ENCODE data around the gene NUB1. TPM values are rescaled to one million over a fixed set of nuclear protein-coding genes. Genes with fewer than 3 reads are reported as not detected.

The NUB1 gene
- total RNA-seq, 1 donor from 2014 or later: 55.2 TPM

DNA sequence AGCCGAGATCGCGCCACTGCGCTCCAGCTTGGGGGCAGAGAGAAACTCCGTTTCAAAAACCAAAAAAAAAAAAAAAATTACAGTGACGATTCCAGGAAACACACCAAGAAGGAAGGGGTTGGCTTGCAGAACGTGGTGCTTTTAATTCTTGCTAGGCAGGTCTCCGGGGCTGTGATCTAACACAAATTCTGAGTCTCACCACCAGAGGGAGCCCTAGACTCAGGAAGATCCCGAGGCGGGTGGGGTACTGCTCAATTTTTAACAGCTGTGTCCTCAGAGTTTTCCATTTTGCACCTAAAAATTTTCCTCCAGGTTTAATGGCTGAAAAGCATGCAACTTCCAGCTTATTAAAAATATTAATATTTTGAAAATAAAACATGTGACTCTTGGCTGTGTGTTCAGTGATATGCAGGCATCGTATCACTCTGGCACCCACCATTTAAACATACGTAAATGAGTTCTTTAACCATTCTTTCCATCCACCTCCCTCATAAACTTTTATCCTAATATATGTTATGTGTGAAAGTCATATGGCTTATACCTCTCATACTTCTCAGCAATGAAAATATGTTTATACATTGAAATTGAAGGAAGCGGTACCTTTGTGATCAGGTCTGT, 26.5 kb upstream of the NUB1 start:
- Histone ChIP-seq H3K27ac (no peak overlapping the region), H3K4me1 (peaks cover 6% of the 10 kb centered on the region), H3K9me3 (peaks cover 13% of the 10 kb centered on the region), H3K27me3 (no peaks in the 10 kb centered on the region), H3K4me3 (no peak overlapping the region), H3K36me3 (no peaks in the 10 kb centered on the region)
- intact Hi-C loops (cut with DNase I): no loop called here
- TF ChIP-seq, protein P1, sequence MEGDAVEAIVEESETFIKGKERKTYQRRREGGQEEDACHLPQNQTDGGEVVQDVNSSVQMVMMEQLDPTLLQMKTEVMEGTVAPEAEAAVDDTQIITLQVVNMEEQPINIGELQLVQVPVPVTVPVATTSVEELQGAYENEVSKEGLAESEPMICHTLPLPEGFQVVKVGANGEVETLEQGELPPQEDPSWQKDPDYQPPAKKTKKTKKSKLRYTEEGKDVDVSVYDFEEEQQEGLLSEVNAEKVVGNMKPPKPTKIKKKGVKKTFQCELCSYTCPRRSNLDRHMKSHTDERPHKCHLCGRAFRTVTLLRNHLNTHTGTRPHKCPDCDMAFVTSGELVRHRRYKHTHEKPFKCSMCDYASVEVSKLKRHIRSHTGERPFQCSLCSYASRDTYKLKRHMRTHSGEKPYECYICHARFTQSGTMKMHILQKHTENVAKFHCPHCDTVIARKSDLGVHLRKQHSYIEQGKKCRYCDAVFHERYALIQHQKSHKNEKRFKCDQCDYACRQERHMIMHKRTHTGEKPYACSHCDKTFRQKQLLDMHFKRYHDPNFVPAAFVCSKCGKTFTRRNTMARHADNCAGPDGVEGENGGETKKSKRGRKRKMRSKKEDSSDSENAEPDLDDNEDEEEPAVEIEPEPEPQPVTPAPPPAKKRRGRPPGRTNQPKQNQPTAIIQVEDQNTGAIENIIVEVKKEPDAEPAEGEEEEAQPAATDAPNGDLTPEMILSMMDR (IDR thresholded peaks at IDR 0.05): peak; percentile 84
- no peak for DNase-seq
- ATAC-seq: peak; percentile 88

DNA sequence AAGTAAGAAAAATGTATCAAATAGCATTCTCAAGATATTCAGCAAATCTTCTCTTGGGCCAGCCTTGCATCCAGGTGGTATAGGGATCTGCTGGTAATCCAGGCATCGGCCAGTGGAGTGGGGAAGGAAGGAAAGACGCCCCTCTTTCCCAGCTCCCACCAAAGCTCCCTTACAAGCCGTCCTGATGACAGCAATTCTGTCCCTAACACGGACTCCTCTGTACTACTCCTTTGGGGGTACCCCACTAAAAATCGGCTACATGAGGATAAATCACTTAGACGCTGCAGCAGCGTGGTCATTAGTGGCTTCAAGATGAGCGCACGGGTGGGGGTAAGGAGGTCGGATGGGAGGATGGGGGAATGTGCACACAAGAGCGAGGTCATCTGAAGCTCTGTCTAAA, 24.7 kb upstream of the NUB1 start:
- TF ChIP-seq, protein P1 (IDR thresholded peaks at IDR 0.05): no peak
- Histone ChIP-seq H3K9me3 (peaks cover 9% of the 10 kb centered on the region), H3K27ac (no peak overlapping the region), H3K36me3 (no peaks in the 10 kb centered on the region), H3K4me1 (peaks cover 6% of the 10 kb centered on the region), H3K4me3 (no peak overlapping the region), H3K27me3 (no peaks in the 10 kb centered on the region)
- no peak for DNase-seq
- ATAC-seq: no peak
- intact Hi-C loops (cut with DNase I): no loop called here

DNA sequence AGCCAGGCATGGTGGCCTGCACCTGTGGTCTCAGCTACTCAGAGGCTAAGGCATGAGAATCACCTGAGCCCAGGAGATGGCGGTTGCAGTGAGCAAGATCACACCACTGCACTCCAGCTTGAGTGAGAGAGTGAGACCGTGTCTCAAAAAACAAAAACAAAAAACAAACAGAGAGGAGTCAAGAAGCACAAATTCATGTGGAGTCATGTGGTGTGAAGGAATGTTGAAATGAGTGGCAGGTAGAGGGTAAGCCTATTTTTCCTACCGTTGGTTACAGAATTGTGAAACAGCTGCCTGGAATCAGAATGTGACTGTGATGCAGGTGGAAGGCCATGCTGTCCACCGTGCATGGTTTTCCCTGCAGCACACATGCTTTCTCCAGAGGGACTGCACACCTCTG, 23.7 kb upstream of the NUB1 start:
- Histone ChIP-seq H3K27ac (no peak overlapping the region), H3K9me3 (peaks cover 9% of the 10 kb centered on the region)
- intact Hi-C loops (cut with DNase I): no loop called here

DNA sequence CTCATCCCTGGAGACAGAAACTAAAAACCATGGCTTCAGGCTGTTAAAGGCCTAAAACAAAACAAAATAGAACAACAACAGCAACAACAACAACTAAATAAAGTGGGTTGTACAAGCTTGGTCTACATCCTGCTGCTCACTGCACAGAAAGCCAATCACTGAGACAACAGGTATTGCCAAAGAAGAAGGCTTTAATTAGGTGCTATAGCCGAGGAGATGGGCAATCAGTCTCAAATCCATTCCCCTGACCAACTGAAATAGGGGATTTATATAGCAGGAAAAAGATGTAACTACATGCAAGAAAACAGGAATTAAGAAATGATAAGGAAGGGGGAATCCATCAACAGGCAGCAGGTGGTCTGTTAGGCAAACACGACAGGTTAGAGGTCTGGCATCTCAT, 22.4 kb upstream of the NUB1 start:
- intact Hi-C loops (cut with DNase I): no loop called here
- Histone ChIP-seq H3K4me3 (no peak overlapping the region), H3K27me3 (no peaks in the 10 kb centered on the region), H3K4me1 (peaks cover 4% of the 10 kb centered on the region), H3K36me3 (no peaks in the 10 kb centered on the region), H3K9me3 (peaks cover 9% of the 10 kb centered on the region), H3K27ac (no peak overlapping the region)
- DNase-seq: no peak
- TF ChIP-seq, protein P1 (IDR thresholded peaks at IDR 0.05): no peak
- no peak for ATAC-seq

More for the DNA sequence above, 23.7 kb upstream of the NUB1 start:
- TF ChIP-seq, protein P1 (IDR thresholded peaks at IDR 0.05): no peak
- ATAC-seq (no peak), DNase-seq (no peak)
- no peaks in the 10 kb centered on the region for H3K36me3 ChIP-seq
- no peak overlapping the region for H3K4me3 ChIP-seq
- H3K27me3 ChIP-seq: no peaks in the 10 kb centered on the region
- peaks cover 6% of the 10 kb centered on the region for H3K4me1 ChIP-seq

DNA sequence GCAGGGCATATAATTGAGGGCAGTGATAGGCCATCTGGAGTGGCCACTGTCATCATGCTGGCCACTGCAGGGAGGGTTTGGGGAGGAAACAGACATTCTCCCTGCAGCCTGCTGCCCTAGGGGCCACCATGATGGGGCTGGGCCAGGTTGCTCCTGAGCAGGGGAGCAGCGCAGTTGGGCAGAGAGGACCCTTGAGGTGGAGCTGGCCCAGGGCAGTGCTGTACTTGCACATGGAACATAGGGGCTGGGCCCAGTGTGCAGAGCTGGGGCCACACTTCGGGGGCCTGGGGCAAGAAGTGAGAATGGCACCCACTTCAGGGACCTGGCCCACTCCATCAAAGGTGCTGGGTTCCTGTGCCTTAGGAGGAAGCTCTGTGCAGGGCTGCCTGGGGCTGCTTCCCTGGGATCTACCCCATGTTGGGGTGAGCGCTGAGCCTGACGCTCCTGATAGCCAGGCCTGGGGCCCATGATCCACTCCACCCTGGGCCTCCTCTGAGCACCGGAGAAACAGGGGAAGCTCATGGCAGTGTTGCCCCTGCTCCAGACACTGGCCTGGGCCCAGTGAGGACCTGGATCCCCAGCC, 21.3 kb upstream of the NUB1 start:
- Histone ChIP-seq H3K36me3 (no peaks in the 10 kb centered on the region), H3K27ac (no peak overlapping the region), H3K9me3 (peaks cover 9% of the 10 kb centered on the region), H3K4me1 (no peaks in the 10 kb centered on the region), H3K27me3 (no peaks in the 10 kb centered on the region), H3K4me3 (no peak overlapping the region)
- intact Hi-C loops (cut with DNase I): no loop called here
- DNase-seq: no peak
- TF ChIP-seq, protein P1 (IDR thresholded peaks at IDR 0.05): no peak
- peak; percentile 21 for ATAC-seq

All from upper lobe of right lung (tissue), 1 donor.